ENCODE data around the gene ZNF112.

Gene ZNF112

GRCh38 chr19:44280916-44281315 is 75.6 kb downstream of the ZNF112 start:
- DNase-seq = no peak

GRCh38 chr19:44278181-44278690 is 78.2 kb downstream of the ZNF112 start:
- no peak for DNase-seq

- DNase-seq = no peak
These were observed 79.1 kb downstream of the ZNF112 start for GRCh38 chr19:44277331-44277730.
